Sigmoid colon (tissue), 7 donors: Measurements from ENCODE around the gene PDE4D. TPM values are rescaled to one million over a fixed set of nuclear protein-coding genes. Genes with fewer than 3 reads are reported as not detected.

Experiments
- DNase-seq: peaks from one replicate; pipeline ENCODE4 v3.0.0-alpha.2; 2019
- H3K27ac ChIP-seq, 4 donors: fragments of 200-600 bp; sonication (generic); one replicate each; pipeline ENCODE4 v1.5.1; 2016 to 2019; ENCODE audit warnings: mild to moderate bottlenecking in 1 of 4
- H3K27me3 ChIP-seq, 3 donors: fragments of 200-600 bp; sonication (generic); one replicate each; pipeline ENCODE4 v1.5.1; 2019; ENCODE audit warnings: mild to moderate bottlenecking in 1 of 3
- H3K36me3 ChIP-seq, 4 donors: fragments of 200-600 bp; sonication (generic); one replicate each; pipeline ENCODE4 v1.5.1; 2016 to 2019
- H3K4me1 ChIP-seq, 4 donors: fragments of 200-600 bp; sonication (generic); one replicate each; pipeline ENCODE4 v1.5.1; 2017 to 2019
- H3K4me3 ChIP-seq, 4 donors: fragments of 200-600 bp; sonication (generic); one replicate each; pipeline ENCODE4 v1.5.1; 2017 to 2019; ENCODE audit warnings: mild to moderate bottlenecking in 2 of 4, moderate library complexity in 1 of 4
- H3K9me3 ChIP-seq, 4 donors: fragments of 200-600 bp in 3 of 4; sonication (generic) in 3 of 4; one replicate each; pipeline versions ENCODE4 v1.5.1 to v1.6.1; 2013 to 2019
- CTCF ChIP-seq, 4 experiments: fragments of 450-650 bp in 3 of 4; fragments of 200-600 bp in 1 of 4; IDR thresholded peaks; one replicate each; pipeline ENCODE4 v1.5.1; 2016 to 2019; ENCODE audit warnings: antibody characterized with exemption in 4 of 4, mild to moderate bottlenecking in 3 of 4, moderate library complexity in 2 of 4
- EP300 ChIP-seq, 4 donors: sonication (generic); formaldehyde crosslinking; IDR thresholded peaks; one replicate each; pipeline ENCODE4 v1.6.1; 2017; ENCODE audit warnings: antibody characterized with exemption in 4 of 4
- POLR2A ChIP-seq, 2 donors: fragments of 450-650 bp; IDR thresholded peaks; one replicate each; pipeline ENCODE4 v1.6.1; 2016; ENCODE audit warnings: antibody characterized with exemption in 2 of 2, mild to moderate bottlenecking in 2 of 2, moderate library complexity in 2 of 2
- POLR2AphosphoS5 ChIP-seq, 4 donors: sonication (generic); formaldehyde crosslinking; IDR thresholded peaks; one replicate each; pipeline ENCODE4 v1.6.1; 2017; ENCODE audit warnings: antibody characterized with exemption in 4 of 4
- WGBS, 2 donors: extraction: QIAGEN DNeasy Blood & Tissue Kit; methylation state at CpG; one replicate each; pipeline ENCODE4 v1.1.7; 2013; 5-methylcytosine and 5-hydroxymethylcytosine counted together
- intact Hi-C: fragments of 100-400 bp; cut with DNase I; formaldehyde crosslinking; loops from one replicate; pipeline ENCODE4 v1.15.1; 2023
- polyA plus RNA-seq, 3 donors: library from polyadenylated mRNA; stranded (reverse); fragments of 200-250 nt; gene quantifications; one replicate each; pipeline ENCODE4 v1.2.3, GENCODE V29; 2013
- total RNA-seq, 4 donors: library from RNA; depleted of rRNA; stranded (reverse); fragments of >200 nt; gene quantifications; one replicate each; pipeline ENCODE4 v1.1.0, GENCODE V29; 2016
- donor health status: healthy with polysubstance abuse.
- donor health status: Bipolar disorder and iron deficiency.
- donor health status: healthy.

The PDE4D gene
- total and polyA plus RNA-seq, 7 donors: 6.0 to 289 (median 169) TPM

- no peaks in the 10 kb centered on the region for H3K27me3 ChIP-seq
- no peak overlapping the region for H3K27ac ChIP-seq
- intact Hi-C loops: no loop called here
- TF ChIP-seq POLR2A (IDR thresholded peaks at IDR 0.05) (no peak), POLR2AphosphoS5 (IDR thresholded peaks at IDR 0.05) (no peak), CTCF (IDR thresholded peaks at IDR 0.05) (no peak), EP300 (IDR thresholded peaks at IDR 0.05) (no peak)
- H3K9me3 ChIP-seq: peaks cover 0 to 9% (median 3%) of the 10 kb centered on the region in 4 donors
- H3K4me1 ChIP-seq: peaks cover 0 to 21% (median 7%) of the 10 kb centered on the region in 4 donors
- DNase-seq: no peak
- H3K36me3 ChIP-seq: no peaks in the 10 kb centered on the region
- no peak overlapping the region for H3K4me3 ChIP-seq
- 52 to 64% methylated on average over 4 of the region's 4 CpGs for WGBS, 2 donors
Observed at GRCh38 chr5:59371525-59372127, 521.9 kb downstream of the PDE4D start.

GRCh38 chr5:59368951-59369350 lies 524.6 kb downstream of the PDE4D start:
- intact Hi-C loops: loop anchor here (10.0 kb wide), 1 partner anchor 334 kb away; no protein-coding TSS in a partner anchor
- WGBS, 2 donors: 91 to 94% methylated on average over 4 of the region's 4 CpGs
- Histone ChIP-seq H3K27me3 (no peaks in the 10 kb centered on the region), H3K36me3 (no peaks in the 10 kb centered on the region), H3K9me3 (peaks cover 0 to 5% (median 2%) of the 10 kb centered on the region in 4 donors), H3K27ac (no peak overlapping the region), H3K4me3 (no peak overlapping the region), H3K4me1 (peaks cover 0 to 32% (median 12%) of the 10 kb centered on the region in 4 donors)
- no peak for TF ChIP-seq POLR2AphosphoS5 (IDR thresholded peaks at IDR 0.05)
- TF ChIP-seq POLR2A (IDR thresholded peaks at IDR 0.05): no peak
- no peak for TF ChIP-seq CTCF (IDR thresholded peaks at IDR 0.05)
- no peak for TF ChIP-seq EP300 (IDR thresholded peaks at IDR 0.05)
- DNase-seq: no peak

- Histone ChIP-seq H3K36me3 (no peaks in the 10 kb centered on the region), H3K9me3 (no peaks in the 10 kb centered on the region), H3K27ac (peak overlapping the region in 3 of 4 donors; percentile 20 to 51 (median 41)), H3K27me3 (no peaks in the 10 kb centered on the region), H3K4me1 (peaks cover 0 to 40% (median 12%) of the 10 kb centered on the region in 4 donors), H3K4me3 (no peak overlapping the region)
- peak; percentile 75 for DNase-seq
- intact Hi-C loops: loop anchor here (1.0 to 10.0 kb wide), 2 partner anchors 179 to 333 kb away; no protein-coding TSS in a partner anchor
- TF ChIP-seq EP300 (IDR thresholded peaks at IDR 0.05) (no peak), POLR2A (IDR thresholded peaks at IDR 0.05) (no peak), CTCF (IDR thresholded peaks at IDR 0.05) (peak; percentile 53 to 71 (median 64)), POLR2AphosphoS5 (IDR thresholded peaks at IDR 0.05) (no peak)
- 15 to 16% methylated on average over 7 of the region's 7 CpGs for WGBS, 2 donors
Observed at GRCh38 chr5:59367791-59368394, 525.6 kb downstream of the PDE4D start.

GRCh38 chr5:59366784-59367183 lies 526.7 kb downstream of the PDE4D start:
- no peaks in the 10 kb centered on the region for H3K9me3 ChIP-seq
- no peak for TF ChIP-seq POLR2AphosphoS5 (IDR thresholded peaks at IDR 0.05)
- peak in 1 of 4 experiments; percentile 10 for TF ChIP-seq CTCF (IDR thresholded peaks at IDR 0.05)
- intact Hi-C loops: loop anchor here (1.0 to 10.0 kb wide), 2 partner anchors 177 to 332 kb away; no protein-coding TSS in a partner anchor
- no peak for DNase-seq
- H3K36me3 ChIP-seq: no peaks in the 10 kb centered on the region
- 88 to 90% methylated on average over 4 of the region's 4 CpGs for WGBS, 2 donors
- peaks cover 0 to 51% (median 14%) of the 10 kb centered on the region in 4 donors for H3K4me1 ChIP-seq
- H3K27ac ChIP-seq: peak overlapping the region in 2 of 4 donors; percentile 11 to 41
- no peak overlapping the region for H3K4me3 ChIP-seq
- no peaks in the 10 kb centered on the region for H3K27me3 ChIP-seq
